Ovary (tissue), 9 donors: Measurements from ENCODE around the gene GPR32. TPM values are rescaled to one million over a fixed set of nuclear protein-coding genes. Genes with fewer than 3 reads are reported as not detected.

ENCODE experiments used
- DNase-seq, 5 donors: peaks; one replicate each; pipeline ENCODE4 v3.0.0-alpha.2; 2019 to 2020
- H3K27ac ChIP-seq, 2 donors: fragments of 200-600 bp; one replicate each; pipeline versions ENCODE4 v1.5.1 to v1.8.0; 2019 to 2022
- H3K27me3 ChIP-seq: fragments of 200-600 bp; one replicate; pipeline ENCODE4 v1.8.0; 2022
- H3K36me3 ChIP-seq: fragments of 200-600 bp; sonication (generic); one replicate; pipeline ENCODE4 v1.5.1; 2019
- H3K4me1 ChIP-seq: one replicate; pipeline ENCODE4 v1.8.1; 2013; ENCODE audit warnings: mild to moderate bottlenecking, moderate library complexity; ENCODE audit not compliant: insufficient read depth
- H3K4me3 ChIP-seq: fragments of 200-600 bp; sonication (generic); one replicate; pipeline ENCODE4 v1.5.1; 2017
- H3K9me3 ChIP-seq, 2 donors: fragments of 200-600 bp in 1 of 2; sonication (generic) in 1 of 2; one replicate each; pipeline versions ENCODE4 v1.5.1 to v1.8.1; 2013 to 2019; ENCODE audit warnings: mild to moderate bottlenecking in 1 of 2, moderate library complexity in 1 of 2
- EP300 ChIP-seq: sonication (generic); formaldehyde crosslinking; IDR thresholded peaks from one replicate; pipeline ENCODE4 v1.6.1; 2017; ENCODE audit warnings: antibody characterized with exemption
- POLR2A ChIP-seq: fragments of 450-650 bp; IDR thresholded peaks from one replicate; pipeline ENCODE4 v1.6.1; 2017; ENCODE audit warnings: antibody characterized with exemption, mild to moderate bottlenecking, moderate library complexity
- WGBS, 3 donors: extraction: QIAGEN DNeasy Blood & Tissue Kit in 1 of 3; methylation state at CpG; one replicate each; pipeline versions ENCODE4 v1.1.5 to v1.1.7; 2013 to 2017; 5-methylcytosine and 5-hydroxymethylcytosine counted together
- intact Hi-C, 4 donors: fragments of 100-400 bp; cut with DNase I; formaldehyde crosslinking; loops; one replicate each; pipeline versions ENCODE4 v1.11.0 to v1.15.1; 2022 to 2023
- polyA plus RNA-seq, 2 donors: library from polyadenylated mRNA; stranded (reverse); fragments of 200-250 nt in 1 of 2; fragments of 350-450 nt in 1 of 2; fragmentation: Illumina TruSeq in 1 of 2; extraction: RNeasy Lipid Tissue Mini Kit (QIAGEN cat#74804) in 1 of 2; gene quantifications; one replicate each; pipeline ENCODE4 v1.2.3, GENCODE V29; 2013 to 2014
- total RNA-seq, 7 donors: library from RNA; depleted of rRNA in 2 of 7; stranded (reverse); fragments of >200 nt in 2 of 7; fragmentation: NEBNext Ultra II Directional in 3 of 7; extraction: Animal tissue kit (Norgen Biotek cat#: 25700) in 3 of 7; gene quantifications; one replicate each; pipeline versions ENCODE4 v1.1.0 to v1.2.4, GENCODE V29; 2016 to 2023
- TF ChIP-seq, protein P1 (sequence below), 3 donors: fragments of 450-650 bp in 2 of 3; fragments of 200-600 bp in 1 of 3; IDR thresholded peaks; one replicate each; pipeline versions ENCODE4 v1.5.1 to v1.8.0; 2016 to 2022; ENCODE audit warnings: antibody characterized with exemption in 3 of 3, mild to moderate bottlenecking in 1 of 3
- donor health status: DM: no; HTN: no; CAD: no; lungs with moderate emphysema.
- donor health status: DM: no; HTN: no; CAD: no.
- donor health status: Bipolar disorder and iron deficiency.
- donor health status: DM: yes; HTN: yes; CAD: no.
- donor health status: DM: no; HTN: no; CAD: no.
- donor health status: DM: yes; HTN: yes; CAD: no.

GPR32 gene
- total and polyA plus RNA-seq, 9 donors, result not detected

- WGBS, 3 donors, result 74 to 82% (median 80%) methylated on average over 5 of the region's 5 CpGs
- no peaks in the 10 kb centered on the region for H3K27me3 ChIP-seq
Observed at GRCh38 chr19:50776131-50776530, 5.9 kb downstream of the GPR32 start.

GRCh38 chr19:50777261-50777660, 7.0 kb downstream of the GPR32 start:
- no peaks in the 10 kb centered on the region for H3K36me3 ChIP-seq
- H3K4me1 ChIP-seq, result no peaks in the 10 kb centered on the region
- H3K27me3 ChIP-seq, result no peaks in the 10 kb centered on the region
- H3K9me3 ChIP-seq, result peaks cover 0 to 8% of the 10 kb centered on the region in 2 donors
- intact Hi-C loops, result loop anchor here in 1 of 4 donors (5.0 kb wide), 1 partner anchor 410 kb away; the partner anchor contains the start of gene NAPSA
- DNase-seq, result no peak
- WGBS, 3 donors, result 35 to 52% (median 48%) methylated on average over 4 of the region's 4 CpGs
- TF ChIP-seq, protein P1, sequence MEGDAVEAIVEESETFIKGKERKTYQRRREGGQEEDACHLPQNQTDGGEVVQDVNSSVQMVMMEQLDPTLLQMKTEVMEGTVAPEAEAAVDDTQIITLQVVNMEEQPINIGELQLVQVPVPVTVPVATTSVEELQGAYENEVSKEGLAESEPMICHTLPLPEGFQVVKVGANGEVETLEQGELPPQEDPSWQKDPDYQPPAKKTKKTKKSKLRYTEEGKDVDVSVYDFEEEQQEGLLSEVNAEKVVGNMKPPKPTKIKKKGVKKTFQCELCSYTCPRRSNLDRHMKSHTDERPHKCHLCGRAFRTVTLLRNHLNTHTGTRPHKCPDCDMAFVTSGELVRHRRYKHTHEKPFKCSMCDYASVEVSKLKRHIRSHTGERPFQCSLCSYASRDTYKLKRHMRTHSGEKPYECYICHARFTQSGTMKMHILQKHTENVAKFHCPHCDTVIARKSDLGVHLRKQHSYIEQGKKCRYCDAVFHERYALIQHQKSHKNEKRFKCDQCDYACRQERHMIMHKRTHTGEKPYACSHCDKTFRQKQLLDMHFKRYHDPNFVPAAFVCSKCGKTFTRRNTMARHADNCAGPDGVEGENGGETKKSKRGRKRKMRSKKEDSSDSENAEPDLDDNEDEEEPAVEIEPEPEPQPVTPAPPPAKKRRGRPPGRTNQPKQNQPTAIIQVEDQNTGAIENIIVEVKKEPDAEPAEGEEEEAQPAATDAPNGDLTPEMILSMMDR (IDR thresholded peaks at IDR 0.05), result no peak
- no peak for TF ChIP-seq POLR2A
- no peak for TF ChIP-seq EP300
- H3K4me3 ChIP-seq, result no peak overlapping the region
- H3K27ac ChIP-seq, result no peak overlapping the region

More at GRCh38 chr19:50776131-50776530, 5.9 kb downstream of the GPR32 start:
- Histone ChIP-seq H3K27ac (no peak overlapping the region), H3K4me1 (no peaks in the 10 kb centered on the region), H3K36me3 (no peaks in the 10 kb centered on the region), H3K4me3 (no peak overlapping the region), H3K9me3 (peaks cover 0 to 8% of the 10 kb centered on the region in 2 donors)
- DNase-seq, result no peak
- intact Hi-C loops, result loop anchor here in 1 of 4 donors (5.0 kb wide), 1 partner anchor 409 kb away; the partner anchor contains the start of gene NAPSA
- no peak for TF ChIP-seq POLR2A
- TF ChIP-seq, protein P1 (IDR thresholded peaks at IDR 0.05), result no peak
- TF ChIP-seq EP300, result no peak

DNA sequence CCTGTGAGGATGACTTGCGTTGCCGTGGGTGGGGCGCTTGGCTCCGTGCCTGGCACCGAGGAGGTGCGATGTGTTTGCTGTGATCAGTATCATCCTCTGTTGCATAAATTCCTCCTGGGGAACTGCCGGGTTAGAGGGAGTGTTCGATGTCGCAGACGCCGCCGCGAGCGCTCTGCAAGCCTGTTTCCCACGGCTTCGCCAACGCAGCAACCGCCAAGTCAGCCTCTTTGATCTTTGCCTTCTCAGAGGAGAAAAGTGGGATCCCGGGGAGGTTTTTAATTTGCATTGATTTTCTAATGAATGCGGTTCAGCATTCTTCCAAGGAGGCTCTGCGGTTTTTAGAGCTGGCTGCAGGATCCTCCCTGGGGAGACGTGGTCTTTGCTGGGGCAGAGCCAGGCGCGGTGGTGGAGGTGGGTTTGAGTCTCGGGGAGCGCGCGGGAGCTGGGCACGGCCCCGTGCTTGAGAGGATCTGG, 7.6 kb downstream of the GPR32 start:
- H3K4me1 ChIP-seq, result no peaks in the 10 kb centered on the region
- no peaks in the 10 kb centered on the region for H3K36me3 ChIP-seq
- DNase-seq, result no peak
- WGBS, 3 donors, result 0 to 1% (median 1%) methylated on average over 30 of the region's 30 CpGs
- H3K27me3 ChIP-seq, result no peaks in the 10 kb centered on the region
- TF ChIP-seq POLR2A (no peak), EP300 (no peak)
- TF ChIP-seq, protein P1 (IDR thresholded peaks at IDR 0.05), result no peak
- H3K4me3 ChIP-seq, result no peak overlapping the region
- no peak overlapping the region for H3K27ac ChIP-seq
- intact Hi-C loops, result loop anchor here in 1 of 4 donors (5.0 kb wide), 1 partner anchor 411 kb away; the partner anchor contains the start of gene NAPSA
- H3K9me3 ChIP-seq, result peaks cover 0 to 4% of the 10 kb centered on the region in 2 donors

- Histone ChIP-seq H3K27me3 (no peaks in the 10 kb centered on the region), H3K27ac (no peak overlapping the region), H3K4me1 (no peaks in the 10 kb centered on the region), H3K9me3 (peaks cover 0 to 4% of the 10 kb centered on the region in 2 donors), H3K36me3 (no peaks in the 10 kb centered on the region), H3K4me3 (no peak overlapping the region)
- intact Hi-C loops, result loop anchor here in 1 of 4 donors (5.0 kb wide), 1 partner anchor 412 kb away; the partner anchor contains the start of gene NAPSA
- DNase-seq, result no peak
- no peak for TF ChIP-seq EP300
- TF ChIP-seq, protein P1 (IDR thresholded peaks at IDR 0.05), result no peak
- TF ChIP-seq POLR2A, result no peak
- WGBS, 3 donors, result 34 to 37% (median 34%) methylated on average over 7 of the region's 7 CpGs
Observed at GRCh38 chr19:50778906-50779430, 8.7 kb downstream of the GPR32 start.
